Osteoblast (primary cell): ENCODE measurements around the gene TYRP1. TPM values are rescaled to one million over a fixed set of nuclear protein-coding genes. Genes with fewer than 3 reads are reported as not detected.

Experiments used
- DNase-seq: peaks from one replicate; pipeline ENCODE4 v3.0.0; 2011; ENCODE audit warnings: low spot score, mixed read lengths; ENCODE audit not compliant: insufficient read length; ENCODE audit errors: missing footprints
- H2AFZ ChIP-seq: 2 replicates; pipeline ENCODE4 v1.6.0; 2011; ENCODE audit warnings: mild to moderate bottlenecking, low read length
- H3K27ac ChIP-seq: 2 replicates; pipeline ENCODE4 v1.5.1; 2011; ENCODE audit warnings: mild to moderate bottlenecking, low read depth, low read length, moderate library complexity
- H3K27me3 ChIP-seq: 2 replicates; pipeline ENCODE4 v1.6.0; 2012; ENCODE audit warnings: mild to moderate bottlenecking, control low read depth, inconsistent platforms, low read length, moderate library complexity; ENCODE audit not compliant: insufficient read depth
- H3K36me3 ChIP-seq: 2 replicates; pipeline ENCODE4 v1.5.1; 2011; ENCODE audit warnings: mild to moderate bottlenecking, low read length, control low read depth, moderate library complexity; ENCODE audit not compliant: insufficient read depth
- H3K4me1 ChIP-seq: 2 replicates; pipeline ENCODE4 v1.5.1; 2011; ENCODE audit warnings: mild to moderate bottlenecking, low read length, control low read depth, moderate library complexity; ENCODE audit not compliant: insufficient read depth
- H3K4me2 ChIP-seq: 2 replicates; pipeline ENCODE4 v1.6.0; 2011; ENCODE audit warnings: mild to moderate bottlenecking, low read length; ENCODE audit not compliant: insufficient read depth
- H3K4me3 ChIP-seq: fragments of 200-600 bp; sonication (generic); 3 replicates; pipeline ENCODE4 v1.5.1; 2012; ENCODE audit warnings: mild to moderate bottlenecking, low read length, inconsistent platforms; ENCODE audit not compliant: insufficient read depth
- H3K79me2 ChIP-seq: 2 replicates; pipeline ENCODE4 v1.6.0; 2012; ENCODE audit warnings: mild to moderate bottlenecking, low read length, control low read depth, inconsistent platforms; ENCODE audit not compliant: insufficient read depth
- H3K9me3 ChIP-seq: 2 replicates; pipeline ENCODE4 v1.5.1; 2011; ENCODE audit warnings: low read depth, low read length, control low read depth
- H4K20me1 ChIP-seq: 2 replicates; pipeline ENCODE4 v1.6.0; 2012; ENCODE audit warnings: mild to moderate bottlenecking, low read length, control low read depth; ENCODE audit not compliant: insufficient read depth
- CTCF ChIP-seq: IDR thresholded peaks from 2 replicates; pipeline ENCODE4 v1.5.1; 2011; ENCODE audit warnings: mild to moderate bottlenecking, low read depth, low read length, moderate library complexity; ENCODE audit errors: extremely low read depth
- total RNA-seq: library from RNA; depleted of rRNA; stranded (reverse); fragments of >200 nt; gene quantifications from 2 replicates; pipeline ENCODE4 v1.2.3, GENCODE V29; 2012

The TYRP1 gene
- total RNA-seq, 1 donor: 0.36 TPM

DNA sequence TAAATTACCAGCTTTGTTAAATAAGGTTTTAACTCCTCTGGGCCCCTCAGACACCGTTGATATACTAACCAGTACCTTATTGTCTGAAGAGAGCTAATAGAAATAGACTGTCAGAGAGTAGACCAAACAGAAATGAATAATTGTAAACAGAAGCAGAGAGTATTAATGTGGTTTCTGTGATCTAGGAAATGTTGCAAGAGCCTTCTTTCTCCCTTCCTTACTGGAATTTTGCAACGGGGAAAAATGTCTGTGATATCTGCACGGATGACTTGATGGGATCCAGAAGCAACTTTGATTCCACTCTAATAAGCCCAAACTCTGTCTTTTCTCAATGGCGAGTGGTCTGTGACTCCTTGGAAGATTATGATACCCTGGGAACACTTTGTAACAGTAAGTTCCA is 5.1 kb downstream of the TYRP1 start:
- no peaks in the 10 kb centered on the region for H4K20me1 ChIP-seq
- H2AFZ ChIP-seq: no peak overlapping the region
- DNase-seq: no peak
- H3K79me2 ChIP-seq: no peaks in the 10 kb centered on the region
- no peak overlapping the region for H3K27ac ChIP-seq
- peaks cover 4% of the 10 kb centered on the region for H3K4me1 ChIP-seq
- H3K9me3 ChIP-seq: no peaks in the 10 kb centered on the region
- no peak overlapping the region for H3K4me3 ChIP-seq
- no peak overlapping the region for H3K4me2 ChIP-seq
- TF ChIP-seq CTCF: no peak
- peaks cover 6% of the 10 kb centered on the region for H3K27me3 ChIP-seq
- no peaks in the 10 kb centered on the region for H3K36me3 ChIP-seq

DNA sequence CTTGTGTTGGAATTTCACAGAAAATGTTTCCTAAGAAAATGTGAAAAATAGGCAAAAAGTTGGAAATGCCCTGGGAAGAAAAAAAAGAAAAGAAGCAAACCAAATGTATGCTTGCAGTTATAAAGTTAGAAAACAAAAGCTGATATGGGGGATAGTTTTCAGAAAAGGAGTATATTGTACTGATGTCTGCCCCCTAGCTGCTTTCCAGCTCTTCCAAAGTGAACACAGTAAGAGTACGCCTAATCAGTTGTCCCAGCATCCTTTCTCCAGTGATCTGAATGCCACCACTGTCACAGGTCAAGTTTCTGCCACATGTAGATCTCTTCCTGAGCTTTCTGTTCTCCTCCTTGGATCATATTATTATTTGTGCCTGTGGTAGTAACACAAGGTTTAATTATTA is 5.8 kb downstream of the TYRP1 start:
- no peaks in the 10 kb centered on the region for H3K79me2 ChIP-seq
- H4K20me1 ChIP-seq: no peaks in the 10 kb centered on the region
- peaks cover 4% of the 10 kb centered on the region for H3K4me1 ChIP-seq
- no peak overlapping the region for H3K4me3 ChIP-seq
- peaks cover 6% of the 10 kb centered on the region for H3K27me3 ChIP-seq
- H3K36me3 ChIP-seq: no peaks in the 10 kb centered on the region
- H2AFZ ChIP-seq: no peak overlapping the region
- H3K9me3 ChIP-seq: no peaks in the 10 kb centered on the region
- H3K27ac ChIP-seq: no peak overlapping the region
- DNase-seq: no peak
- no peak for TF ChIP-seq CTCF
- no peak overlapping the region for H3K4me2 ChIP-seq

GRCh38 chr9:12699529-12699928 is 6.3 kb downstream of the TYRP1 start:
- Histone ChIP-seq H3K36me3 (no peaks in the 10 kb centered on the region), H3K27ac (no peak overlapping the region), H3K4me2 (no peak overlapping the region), H3K4me1 (peaks cover 4% of the 10 kb centered on the region), H2AFZ (no peak overlapping the region), H3K9me3 (no peaks in the 10 kb centered on the region), H3K4me3 (no peak overlapping the region), H4K20me1 (no peaks in the 10 kb centered on the region), H3K27me3 (peaks cover 6% of the 10 kb centered on the region), H3K79me2 (no peaks in the 10 kb centered on the region)
- no peak for DNase-seq
- TF ChIP-seq CTCF: peak; percentile 34

GRCh38 chr9:12701126-12701525 is 7.9 kb downstream of the TYRP1 start:
- Histone ChIP-seq H3K4me3 (no peak overlapping the region), H3K27me3 (peaks cover 6% of the 10 kb centered on the region), H3K79me2 (no peaks in the 10 kb centered on the region), H4K20me1 (no peaks in the 10 kb centered on the region), H2AFZ (no peak overlapping the region), H3K4me2 (no peak overlapping the region), H3K4me1 (peaks cover 4% of the 10 kb centered on the region), H3K36me3 (no peaks in the 10 kb centered on the region), H3K27ac (no peak overlapping the region), H3K9me3 (no peaks in the 10 kb centered on the region)
- TF ChIP-seq CTCF: no peak
- no peak for DNase-seq
